Fibroblast of lung (primary cell): ENCODE data around the gene EPHB2. TPM values are rescaled to one million over a fixed set of nuclear protein-coding genes. Genes with fewer than 3 reads are reported as not detected.

ENCODE experiments used
- DNase-seq, 2 donors: peaks; one replicate each; pipeline versions ENCODE4 v3.0.0 to v3.0.0-alpha.2; 2010; ENCODE audit warnings: low read depth in 2 of 2
- H2AFZ ChIP-seq: 2 replicates; pipeline ENCODE4 v1.5.1; 2012; ENCODE audit warnings: low read length, control low read depth, inconsistent platforms
- H3K27ac ChIP-seq: 2 replicates; pipeline ENCODE4 v1.5.1; 2011; ENCODE audit warnings: low read length, control low read depth; ENCODE audit not compliant: insufficient read depth
- H3K27me3 ChIP-seq: 2 replicates; pipeline ENCODE4 v1.5.1; 2011; ENCODE audit warnings: mild to moderate bottlenecking, low read length; ENCODE audit not compliant: control insufficient read depth, insufficient read depth
- H3K36me3 ChIP-seq: 2 replicates; pipeline ENCODE4 v1.5.1; 2011; ENCODE audit warnings: low read length; ENCODE audit not compliant: control insufficient read depth, insufficient read depth
- H3K4me1 ChIP-seq: 2 replicates; pipeline ENCODE4 v1.5.1; 2011; ENCODE audit warnings: low read length; ENCODE audit not compliant: control insufficient read depth, insufficient read depth; ENCODE audit errors: extremely low read depth
- H3K4me2 ChIP-seq: 2 replicates; pipeline ENCODE4 v1.5.1; 2011; ENCODE audit warnings: low read length, control low read depth; ENCODE audit not compliant: insufficient read depth; ENCODE audit errors: extremely low read depth
- H3K4me3 ChIP-seq, 4 experiments: fragments of 200-600 bp in 1 of 4; sonication (generic) in 1 of 4; replicated peaks in 1 of 4; 2 replicates each; pipeline ENCODE4 v1.5.1; 2011 to 2016; ENCODE audit warnings: low read length in 4 of 4, low read depth in 3 of 4, mild to moderate bottlenecking in 3 of 4, control low read depth in 2 of 4, inconsistent platforms in 1 of 4, mixed read lengths in 1 of 4; ENCODE audit not compliant: insufficient read depth in 1 of 4; ENCODE audit errors: control extremely low read depth in 1 of 4
- H3K79me2 ChIP-seq: 2 replicates; pipeline ENCODE4 v1.5.1; 2012; ENCODE audit warnings: mild to moderate bottlenecking, low read length, inconsistent platforms; ENCODE audit not compliant: control insufficient read depth, insufficient read depth
- H3K9ac ChIP-seq: 2 replicates; pipeline ENCODE4 v1.5.1; 2011; ENCODE audit warnings: mild to moderate bottlenecking, low read length, control low read depth; ENCODE audit not compliant: insufficient read depth
- H3K9me3 ChIP-seq: 2 replicates; pipeline ENCODE4 v1.5.1; 2012; ENCODE audit warnings: low read depth, low read length; ENCODE audit not compliant: control insufficient read depth, insufficient read depth
- H4K20me1 ChIP-seq: 2 replicates; pipeline ENCODE4 v1.5.1; 2011; ENCODE audit warnings: low read length; ENCODE audit not compliant: control insufficient read depth, insufficient read depth; ENCODE audit errors: extremely low read depth
- CTCF ChIP-seq, 2 donors: IDR thresholded peaks in 1 of 2; conservative IDR thresholded peaks in 1 of 2; 1 replicate in 1 of 2; 2 replicates in 1 of 2; pipeline ENCODE4 v1.5.1; 2011 to 2012; ENCODE audit warnings: low read length in 2 of 2, control low read depth in 1 of 2, inconsistent platforms in 1 of 2, low read depth in 1 of 2, mild to moderate bottlenecking in 1 of 2
- EZH2 ChIP-seq: IDR thresholded peaks from 2 replicates; pipeline ENCODE4 v1.5.1; 2012; ENCODE audit warnings: low read length, control low read depth, mild to moderate bottlenecking; ENCODE audit errors: missing control alignments
- polyA plus RNA-seq, 2 donors: library from polyadenylated mRNA; depleted of rRNA in 1 of 2; stranded (reverse) in 1 of 2; unstranded in 1 of 2; fragments of >200 nt; gene quantifications; 2 replicates each; pipeline ENCODE4 v1.2.1, GENCODE V29; 2011 to 2012; ENCODE audit warnings: missing spikeins in 1 of 2
- total RNA-seq: library from RNA; depleted of rRNA; stranded (reverse); fragments of >200 nt; gene quantifications from 2 replicates; pipeline ENCODE4 v1.2.1, GENCODE V29; 2014

The EPHB2 gene
- total and polyA plus RNA-seq, 2 donors (not counting 1 experiment from before 2014, with no cell fraction given): 4.1 to 11.2 TPM

GRCh38 chr1:22694172-22694571, 16.5 kb upstream of the EPHB2 start:
- Histone ChIP-seq H3K79me2 (no peaks in the 10 kb centered on the region), H3K9ac (no peak overlapping the region), H3K4me1 (peaks cover 4% of the 10 kb centered on the region), H3K4me2 (no peak overlapping the region), H2AFZ (no peak overlapping the region), H3K36me3 (no peaks in the 10 kb centered on the region), H4K20me1 (no peaks in the 10 kb centered on the region), H3K27ac (no peak overlapping the region), H3K27me3 (no peaks in the 10 kb centered on the region), H3K9me3 (no peaks in the 10 kb centered on the region), H3K4me3 (no peak overlapping the region)
- TF ChIP-seq CTCF (conservative IDR thresholded peaks at IDR 0.05 in 1 of 2, IDR thresholded peaks at IDR 0.05 in 1 of 2; ENCODE audit: low read depth in 1 of 2, low read length in 2 of 2) (no peak), EZH2 (no peak)
- no peak for DNase-seq

GRCh38 chr1:22696610-22697009, 14.0 kb upstream of the EPHB2 start:
- H3K79me2 ChIP-seq: no peaks in the 10 kb centered on the region
- H3K27me3 ChIP-seq: no peaks in the 10 kb centered on the region
- no peaks in the 10 kb centered on the region for H4K20me1 ChIP-seq
- H3K4me1 ChIP-seq: no peaks in the 10 kb centered on the region
- TF ChIP-seq CTCF (conservative IDR thresholded peaks at IDR 0.05 in 1 of 2, IDR thresholded peaks at IDR 0.05 in 1 of 2; ENCODE audit: low read depth in 1 of 2, low read length in 2 of 2) (no peak), EZH2 (no peak)
- H3K9ac ChIP-seq: no peak overlapping the region
- no peak overlapping the region for H3K4me2 ChIP-seq
- no peak overlapping the region for H3K4me3 ChIP-seq
- no peak for DNase-seq
- H3K36me3 ChIP-seq: no peaks in the 10 kb centered on the region
- H3K9me3 ChIP-seq: no peaks in the 10 kb centered on the region
- no peak overlapping the region for H3K27ac ChIP-seq
- no peak overlapping the region for H2AFZ ChIP-seq

- no peak for TF ChIP-seq CTCF (conservative IDR thresholded peaks at IDR 0.05 in 1 of 2, IDR thresholded peaks at IDR 0.05 in 1 of 2; ENCODE audit: low read depth in 1 of 2, low read length in 2 of 2)
- no peak for TF ChIP-seq EZH2
- DNase-seq: no peak
- no peaks in the 10 kb centered on the region for H3K27me3 ChIP-seq
Measured at GRCh38 chr1:22697980-22698379, 12.7 kb upstream of the EPHB2 start.

More at GRCh38 chr1:22697980-22698379, 12.7 kb upstream of the EPHB2 start:
- Histone ChIP-seq H3K79me2 (no peaks in the 10 kb centered on the region), H4K20me1 (no peaks in the 10 kb centered on the region), H3K36me3 (no peaks in the 10 kb centered on the region), H3K4me1 (no peaks in the 10 kb centered on the region), H3K4me3 (no peak overlapping the region), H2AFZ (no peak overlapping the region), H3K4me2 (no peak overlapping the region), H3K9ac (no peak overlapping the region), H3K27ac (no peak overlapping the region), H3K9me3 (no peaks in the 10 kb centered on the region)
